NCI-H526 treated with DMSO at 0.1 percent for 48 hours (cell line): ENCODE measurements around the gene PLA2G3.
A peak's percentile ranks its signal among the peaks of the same experiment; 100 is the strongest.

ENCODE experiments used
- DNase-seq: peaks from one replicate; lab custom pipeline; 2025; lab: John Stamatoyannopoulos, UW

The PLA2G3 gene

GRCh38 chr22:31085928-31086327 lies 54.4 kb downstream of the PLA2G3 start:
- DNase-seq = no peak

- no peak for DNase-seq
These were observed 54.8 kb downstream of the PLA2G3 start for GRCh38 chr22:31085493-31085824.

GRCh38 chr22:31084811-31085492 lies 55.4 kb downstream of the PLA2G3 start:
- peak; percentile 59 for DNase-seq
